ENCODE results near the gene FGD3.

- TF ChIP-seq GATA2 (IDR thresholded peaks at IDR 0.05; ENCODE audit: low read depth, low read length) (no peak), GATA3 (IDR thresholded peaks at IDR 0.05; ENCODE audit: low read depth, low read length) (no peak)
Observed at GRCh38 chr9:92952906-92953610, 5.7 kb downstream of the FGD3 start.
